Caco-2 (cell line): ENCODE results near the gene LRRK1. TPM values are rescaled to one million over a fixed set of nuclear protein-coding genes. Genes with fewer than 3 reads are reported as not detected.

Experiments
- BruUV-seq: library from RNA; stranded (reverse); fragments of 400-500 nt; replicated peaks from 2 replicates; lab custom pipeline; 2021; lab: Mats Ljungman, UMichigan
- CTCF ChIA-PET: fragments of 300-600 bp; sonication (Branson Sonifier 250); formaldehyde crosslinking; loops from one replicate; lab custom pipeline; 2022; ENCODE audit warnings: antibody characterized with exemption; lab: Charles Lee
- POLR2A ChIA-PET: fragments of 300-600 bp; sonication (Branson Sonifier 250); formaldehyde crosslinking; loops from one replicate; lab custom pipeline; 2022; ENCODE audit warnings: antibody characterized with exemption; lab: Charles Lee
- DNase-seq, 2 experiments: peaks; one replicate each; pipeline versions ENCODE4 v3.0.0 to v3.0.0-alpha.2; 2020 to 2022
- H3K27me3 ChIP-seq: replicated peaks from 2 replicates; pipeline ENCODE4 v1.6.0; 2011; ENCODE audit warnings: low read length; ENCODE audit not compliant: control insufficient read depth, insufficient read depth
- H3K36me3 ChIP-seq: 2 replicates; pipeline ENCODE4 v1.5.1; 2011; ENCODE audit warnings: low read length; ENCODE audit not compliant: control insufficient read depth, insufficient read depth
- H3K4me1 ChIP-seq: fragments of 250-450 bp; sonication (Bioruptor Pico); 2 replicates; pipeline ENCODE4 v1.5.1; 2020; ENCODE audit warnings: mild to moderate bottlenecking
- H3K4me3 ChIP-seq: 2 replicates; pipeline ENCODE4 v1.5.1; 2011; ENCODE audit warnings: low read depth, mild to moderate bottlenecking, control low read depth, low read length
- H3K9me3 ChIP-seq: fragments of 250-450 bp; sonication (Bioruptor Pico); 2 replicates; pipeline ENCODE4 v1.5.1; 2020; ENCODE audit warnings: mild to moderate bottlenecking, moderate library complexity
- H3K27ac Mint-ChIP-seq: one replicate; pipeline ENCODE4 v1.8.0; 2022; ENCODE audit warnings: mixed read lengths; ENCODE audit not compliant: unreplicated experiment
- H3K27me3 Mint-ChIP-seq: one replicate; pipeline ENCODE4 v1.8.0; 2022; ENCODE audit warnings: mixed read lengths; ENCODE audit not compliant: insufficient read depth, unreplicated experiment
- H3K36me3 Mint-ChIP-seq: one replicate; pipeline ENCODE4 v1.8.0; 2022; ENCODE audit warnings: mild to moderate bottlenecking, mixed read lengths; ENCODE audit not compliant: insufficient read depth, unreplicated experiment
- H3K4me1 Mint-ChIP-seq: one replicate; pipeline ENCODE4 v1.8.0; 2022; ENCODE audit warnings: low read depth, mixed read lengths; ENCODE audit not compliant: unreplicated experiment
- H3K4me3 Mint-ChIP-seq: one replicate; pipeline ENCODE4 v1.8.0; 2022; ENCODE audit warnings: mild to moderate bottlenecking, moderate library complexity, mixed read lengths; ENCODE audit not compliant: unreplicated experiment
- H3K9me3 Mint-ChIP-seq: one replicate; pipeline ENCODE4 v1.8.0; 2022; ENCODE audit warnings: mixed read lengths; ENCODE audit not compliant: unreplicated experiment
- CTCF ChIP-seq, 2 experiments: fragments of 200-600 bp in 1 of 2; IDR thresholded peaks; 1 replicate in 1 of 2; 2 replicates in 1 of 2; pipeline versions ENCODE4 v1.5.1 to v1.8.0; 2011 to 2022; ENCODE audit warnings: antibody characterized with exemption in 1 of 2, control low read depth in 1 of 2, inconsistent platforms in 1 of 2, low read depth in 1 of 2, low read length in 1 of 2, mild to moderate bottlenecking in 1 of 2, moderate library complexity in 1 of 2; ENCODE audit not compliant: insufficient read depth in 1 of 2, severe bottlenecking in 1 of 2, unreplicated experiment in 1 of 2
- intact Hi-C: fragments of 100-400 bp; cut with micrococcal nuclease; formaldehyde crosslinking; loops from one replicate; pipeline ENCODE4 v1.10.0; 2022; ENCODE audit not compliant: unreplicated experiment
- total RNA-seq: library from RNA; stranded (reverse); gene quantifications from 2 replicates; pipeline ENCODE4 v1.2.3, GENCODE V29; 2022

Gene LRRK1
- total RNA-seq, 1 experiment from 2014 or later, result 12.0 TPM

GRCh38 chr15:101059381-101060341 lies 140.5 kb downstream of the LRRK1 start:
- DNase-seq, result no peak
- Histone ChIP-seq H3K4me3 (no peak overlapping the region), H3K9me3 (no peaks in the 10 kb centered on the region), H3K4me1 (no peaks in the 10 kb centered on the region), H3K27me3 (no peaks in the 10 kb centered on the region), H3K36me3 (no peaks in the 10 kb centered on the region)
- Mint-ChIP-seq H3K36me3 (peaks cover 6% of the 10 kb centered on the region), H3K27me3 (no peaks in the 10 kb centered on the region), H3K4me3 (no peak overlapping the region), H3K4me1 (no peaks in the 10 kb centered on the region), H3K9me3 (no peaks in the 10 kb centered on the region), H3K27ac (no peak overlapping the region)
- TF ChIP-seq CTCF (IDR thresholded peaks at IDR 0.05; ENCODE audit: insufficient read depth in 1 of 2, low read depth in 1 of 2, low read length in 1 of 2, severe bottlenecking in 1 of 2, unreplicated experiment in 1 of 2), result no peak
- ChIA-PET POLR2A (no interaction called here), CTCF (no interaction called here)
- intact Hi-C loops, result no loop called here
- no TSS peak for BruUV-seq

GRCh38 chr15:101060576-101061551 lies 141.7 kb downstream of the LRRK1 start:
- ChIA-PET POLR2A (no interaction called here), CTCF (no interaction called here)
- DNase-seq, result no peak
- Histone ChIP-seq H3K4me3 (no peak overlapping the region), H3K36me3 (no peaks in the 10 kb centered on the region), H3K9me3 (no peaks in the 10 kb centered on the region), H3K27me3 (no peaks in the 10 kb centered on the region), H3K4me1 (no peaks in the 10 kb centered on the region)
- intact Hi-C loops, result no loop called here
- Mint-ChIP-seq H3K27me3 (no peaks in the 10 kb centered on the region), H3K4me3 (no peak overlapping the region), H3K4me1 (no peaks in the 10 kb centered on the region), H3K27ac (no peak overlapping the region), H3K9me3 (no peaks in the 10 kb centered on the region), H3K36me3 (peaks cover 6% of the 10 kb centered on the region)
- no TSS peak for BruUV-seq
- TF ChIP-seq CTCF (IDR thresholded peaks at IDR 0.05; ENCODE audit: insufficient read depth in 1 of 2, low read depth in 1 of 2, low read length in 1 of 2, severe bottlenecking in 1 of 2, unreplicated experiment in 1 of 2), result no peak

GRCh38 chr15:101062063-101062462 lies 142.9 kb downstream of the LRRK1 start:
- H3K9me3 Mint-ChIP-seq, result no peaks in the 10 kb centered on the region
- CTCF ChIA-PET, result no interaction called here
- intact Hi-C loops, result no loop called here
- no peaks in the 10 kb centered on the region for H3K4me1 Mint-ChIP-seq
- Histone ChIP-seq H3K4me1 (no peaks in the 10 kb centered on the region), H3K9me3 (no peaks in the 10 kb centered on the region), H3K36me3 (no peaks in the 10 kb centered on the region), H3K4me3 (no peak overlapping the region), H3K27me3 (no peaks in the 10 kb centered on the region)
- no TSS peak for BruUV-seq
- DNase-seq, result no peak
- no peak for TF ChIP-seq CTCF (IDR thresholded peaks at IDR 0.05; ENCODE audit: insufficient read depth in 1 of 2, low read depth in 1 of 2, low read length in 1 of 2, severe bottlenecking in 1 of 2, unreplicated experiment in 1 of 2)
- POLR2A ChIA-PET, result no interaction called here
- peaks cover 6% of the 10 kb centered on the region for H3K36me3 Mint-ChIP-seq
- H3K27ac Mint-ChIP-seq, result no peak overlapping the region
- no peaks in the 10 kb centered on the region for H3K27me3 Mint-ChIP-seq
- H3K4me3 Mint-ChIP-seq, result no peak overlapping the region
